OCI-LY1 (cell line): ENCODE measurements around the gene B4GALT3.

Experiments used
- H2AFZ ChIP-seq: fragments of 200-600 bp; sonication (generic), shearing (Covaris generic); 2 replicates; pipeline ENCODE4 v1.6.0; 2014; ENCODE audit warnings: antibody characterized with exemption, mild to moderate bottlenecking, low read length
- H3F3A ChIP-seq: fragments of 200-600 bp; sonication (generic), shearing (Covaris generic); 2 replicates; pipeline ENCODE4 v1.6.0; 2014; ENCODE audit warnings: mild to moderate bottlenecking, antibody characterized with exemption, low read length, moderate library complexity; ENCODE audit not compliant: insufficient read depth
- H3K27ac ChIP-seq: fragments of 200-600 bp; sonication (generic); 2 replicates; pipeline ENCODE4 v1.5.1; 2014; ENCODE audit warnings: low read length, mixed run types, mild to moderate bottlenecking, low read depth; ENCODE audit not compliant: poor library complexity, severe bottlenecking
- H3K27me3 ChIP-seq: fragments of 200-600 bp; sonication (generic); 2 replicates; pipeline ENCODE4 v1.6.0; 2014; ENCODE audit warnings: antibody characterized with exemption, mild to moderate bottlenecking, low read length, moderate library complexity; ENCODE audit not compliant: insufficient read depth
- H3K36me3 ChIP-seq: fragments of 200-600 bp; sonication (generic); 2 replicates; pipeline ENCODE4 v1.6.1; 2014; ENCODE audit warnings: mild to moderate bottlenecking, antibody characterized with exemption, low read length, moderate library complexity, mixed read lengths; ENCODE audit not compliant: insufficient read depth
- H3K4me1 ChIP-seq: fragments of 200-600 bp; sonication (generic); 2 replicates; pipeline ENCODE4 v1.5.1; 2014; ENCODE audit warnings: mild to moderate bottlenecking, low read length, moderate library complexity; ENCODE audit not compliant: insufficient read depth, severe bottlenecking
- H3K4me2 ChIP-seq: fragments of 200-600 bp; sonication (generic), shearing (Covaris generic); 2 replicates; pipeline ENCODE4 v1.6.1; 2014; ENCODE audit warnings: low read length
- H3K4me3 ChIP-seq: fragments of 200-600 bp; sonication (generic); 2 replicates; pipeline ENCODE4 v1.5.1; 2014; ENCODE audit warnings: low read length, low read depth, mild to moderate bottlenecking, mixed read lengths; ENCODE audit not compliant: poor library complexity, severe bottlenecking
- H3K79me2 ChIP-seq: fragments of 200-600 bp; shearing (Covaris generic); 2 replicates; pipeline ENCODE4 v1.6.1; 2016; ENCODE audit warnings: mixed run types, low read length, mixed read lengths; ENCODE audit not compliant: insufficient read depth
- H3K9ac ChIP-seq: fragments of 200-600 bp; sonication (generic), shearing (Covaris generic); 2 replicates; pipeline ENCODE4 v1.6.1; 2014; ENCODE audit warnings: mild to moderate bottlenecking, low read length, mixed read lengths
- H3K9me2 ChIP-seq: fragments of 200-600 bp; sonication (generic), shearing (Covaris generic); 2 replicates; pipeline ENCODE4 v1.6.1; 2014; ENCODE audit warnings: low read depth, mild to moderate bottlenecking, low read length, mixed read lengths
- H3K9me3 ChIP-seq: fragments of 200-600 bp; shearing (Covaris generic); 2 replicates; pipeline ENCODE4 v1.6.1; 2014; ENCODE audit warnings: low read length, mixed read lengths
- H4K20me1 ChIP-seq: fragments of 200-600 bp; sonication (generic), shearing (Covaris generic); 2 replicates; pipeline ENCODE4 v1.6.0; 2016; ENCODE audit warnings: mild to moderate bottlenecking, low read length; ENCODE audit not compliant: insufficient read depth
- CTCF ChIP-seq: fragments of 200-600 bp; sonication (generic), shearing (Covaris generic); IDR thresholded peaks from 2 replicates; pipeline ENCODE4 v1.5.1; 2017; ENCODE audit warnings: mild to moderate bottlenecking, antibody characterized with exemption, low read length, moderate library complexity, mixed read lengths
- EZH2 ChIP-seq: fragments of 200-600 bp; sonication (generic), shearing (Covaris generic); IDR thresholded peaks from 2 replicates; pipeline ENCODE4 v1.8.0; 2017; ENCODE audit warnings: borderline replicate concordance, mixed run types, mild to moderate bottlenecking, antibody characterized with exemption, low read length, moderate library complexity, mixed read lengths

Gene B4GALT3

DNA sequence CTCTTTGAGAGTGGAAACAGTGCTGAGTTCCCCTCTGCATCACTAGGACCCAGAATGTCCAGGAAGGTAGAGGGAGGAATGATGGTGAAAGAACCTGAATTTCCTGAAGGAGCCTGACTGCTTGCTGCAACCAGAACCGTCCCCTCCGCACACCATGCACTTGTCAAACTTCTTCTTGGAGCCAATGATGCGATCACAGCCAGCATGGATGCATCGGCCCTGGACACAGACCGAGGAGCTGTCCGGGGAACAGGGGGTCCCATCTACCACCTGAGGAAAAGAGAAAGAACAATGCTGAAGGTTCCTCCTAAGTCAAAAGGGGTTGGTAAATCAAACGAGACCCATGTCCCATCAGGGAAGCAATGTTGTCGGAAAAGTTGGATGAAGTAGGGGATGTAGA, 14.7 kb upstream of the B4GALT3 start:
- Histone ChIP-seq H3K9me3 (no peaks in the 10 kb centered on the region), H3K4me2 (no peak overlapping the region), H3K79me2 (no peaks in the 10 kb centered on the region), H3K27ac (no peak overlapping the region), H3K4me1 (peaks cover 11% of the 10 kb centered on the region), H3K27me3 (no peaks in the 10 kb centered on the region), H2AFZ (no peak overlapping the region), H3K9me2 (no peaks in the 10 kb centered on the region), H3K9ac (no peak overlapping the region), H3F3A (no peaks in the 10 kb centered on the region), H3K4me3 (no peak overlapping the region), H3K36me3 (no peaks in the 10 kb centered on the region), H4K20me1 (no peaks in the 10 kb centered on the region)
- TF ChIP-seq EZH2 (no peak), CTCF (no peak)

DNA sequence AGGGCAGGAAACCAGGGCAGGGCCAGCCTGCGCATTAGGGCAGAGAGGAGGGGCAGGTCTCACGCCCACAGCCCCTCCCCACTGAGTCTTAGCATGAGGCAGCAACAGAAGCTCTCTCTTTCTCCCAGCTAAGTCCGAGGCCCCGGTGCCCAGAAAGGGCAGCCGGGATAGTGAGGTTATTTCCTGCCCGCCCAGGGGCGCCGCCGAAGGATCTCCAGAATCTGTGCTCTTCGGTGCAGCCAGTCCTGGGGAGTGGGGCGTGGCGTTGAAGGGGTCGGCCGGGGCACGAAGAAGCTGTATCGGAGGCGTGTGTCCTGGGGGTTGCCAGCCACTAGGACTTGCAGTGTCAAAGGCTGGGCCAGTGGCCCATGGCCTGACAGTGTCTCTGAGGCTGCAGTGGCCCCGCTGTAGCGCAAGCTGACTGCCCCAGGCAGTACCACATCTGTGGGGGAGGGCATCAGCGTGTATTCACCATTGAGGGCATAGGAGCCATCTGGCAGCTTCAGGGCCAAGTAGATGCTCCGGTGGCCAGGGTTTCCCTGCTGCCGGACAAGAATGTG, 13.7 kb upstream of the B4GALT3 start:
- H3F3A ChIP-seq, result 0 out of 2 replicates have a peak, but pooled peaks cover 3% of the 10 kb centered on the region
- no peaks in the 10 kb centered on the region for H3K36me3 ChIP-seq
- H2AFZ ChIP-seq, result no peak overlapping the region
- no peak for TF ChIP-seq CTCF
- TF ChIP-seq EZH2, result no peak
- H3K9me3 ChIP-seq, result no peaks in the 10 kb centered on the region
- no peak overlapping the region for H3K4me2 ChIP-seq
- H3K4me3 ChIP-seq, result no peak overlapping the region
- no peaks in the 10 kb centered on the region for H3K79me2 ChIP-seq
- H4K20me1 ChIP-seq, result no peaks in the 10 kb centered on the region
- H3K27ac ChIP-seq, result no peak overlapping the region
- peaks cover 20% of the 10 kb centered on the region for H3K4me1 ChIP-seq
- H3K9me2 ChIP-seq, result no peaks in the 10 kb centered on the region
- H3K27me3 ChIP-seq, result no peaks in the 10 kb centered on the region
- no peak overlapping the region for H3K9ac ChIP-seq

DNA sequence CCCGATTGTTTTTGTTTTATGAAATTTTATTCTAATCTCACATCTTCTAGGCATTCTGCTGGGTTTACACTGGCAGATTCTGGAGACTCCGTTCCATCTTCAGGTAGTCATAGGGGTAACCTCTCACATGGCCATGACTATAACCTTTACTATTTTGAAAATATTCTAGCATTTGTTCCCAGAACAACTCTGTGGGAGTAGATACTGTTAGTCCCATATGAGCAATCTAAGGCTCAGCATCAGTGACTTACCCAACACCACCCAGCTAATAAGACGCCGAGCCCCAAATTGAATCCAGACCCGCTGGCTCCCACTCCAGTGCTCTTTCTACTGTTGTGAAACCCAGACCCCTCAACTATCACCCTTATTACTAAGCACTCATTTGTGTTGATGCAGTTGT, 11.7 kb upstream of the B4GALT3 start:
- no peak overlapping the region for H2AFZ ChIP-seq

More for the DNA sequence above, 11.7 kb upstream of the B4GALT3 start:
- H3K79me2 ChIP-seq, result no peaks in the 10 kb centered on the region
- no peaks in the 10 kb centered on the region for H3K27me3 ChIP-seq
- H3K9me2 ChIP-seq, result no peaks in the 10 kb centered on the region
- TF ChIP-seq EZH2 (no peak), CTCF (no peak)
- H3K4me1 ChIP-seq, result peaks cover 35% of the 10 kb centered on the region
- no peak overlapping the region for H3K9ac ChIP-seq
- no peaks in the 10 kb centered on the region for H3K9me3 ChIP-seq
- H3K27ac ChIP-seq, result no peak overlapping the region
- no peaks in the 10 kb centered on the region for H4K20me1 ChIP-seq
- H3K36me3 ChIP-seq, result no peaks in the 10 kb centered on the region
- H3K4me3 ChIP-seq, result no peak overlapping the region
- H3K4me2 ChIP-seq, result no peak overlapping the region
- H3F3A ChIP-seq, result 0 out of 2 replicates have a peak, but pooled peaks cover 4% of the 10 kb centered on the region
